Measurements from ENCODE around the gene HSPBP1.

- TF ChIP-seq, protein P1, sequence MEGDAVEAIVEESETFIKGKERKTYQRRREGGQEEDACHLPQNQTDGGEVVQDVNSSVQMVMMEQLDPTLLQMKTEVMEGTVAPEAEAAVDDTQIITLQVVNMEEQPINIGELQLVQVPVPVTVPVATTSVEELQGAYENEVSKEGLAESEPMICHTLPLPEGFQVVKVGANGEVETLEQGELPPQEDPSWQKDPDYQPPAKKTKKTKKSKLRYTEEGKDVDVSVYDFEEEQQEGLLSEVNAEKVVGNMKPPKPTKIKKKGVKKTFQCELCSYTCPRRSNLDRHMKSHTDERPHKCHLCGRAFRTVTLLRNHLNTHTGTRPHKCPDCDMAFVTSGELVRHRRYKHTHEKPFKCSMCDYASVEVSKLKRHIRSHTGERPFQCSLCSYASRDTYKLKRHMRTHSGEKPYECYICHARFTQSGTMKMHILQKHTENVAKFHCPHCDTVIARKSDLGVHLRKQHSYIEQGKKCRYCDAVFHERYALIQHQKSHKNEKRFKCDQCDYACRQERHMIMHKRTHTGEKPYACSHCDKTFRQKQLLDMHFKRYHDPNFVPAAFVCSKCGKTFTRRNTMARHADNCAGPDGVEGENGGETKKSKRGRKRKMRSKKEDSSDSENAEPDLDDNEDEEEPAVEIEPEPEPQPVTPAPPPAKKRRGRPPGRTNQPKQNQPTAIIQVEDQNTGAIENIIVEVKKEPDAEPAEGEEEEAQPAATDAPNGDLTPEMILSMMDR (conservative IDR thresholded peaks at IDR 0.05; ENCODE audit: low read depth, low read length): no peak
- no peak for TF ChIP-seq EZH2 (IDR thresholded peaks at IDR 0.05; ENCODE audit: borderline replicate concordance, low read depth, low read length, poor library complexity, severe bottlenecking)
Measured at GRCh38 chr19:55258476-55258827, 21.5 kb downstream of the HSPBP1 start.

All from A673 (cell line).